KBM-7 (cell line): ENCODE results near the gene VPS50.
A peak's percentile ranks its signal among the peaks of the same experiment; 100 is the strongest.

Source experiments
- DNase-seq: peaks from one replicate; pipeline ENCODE4 v3.0.0-alpha.2; 2015
- in situ Hi-C: fragments of 300-500 bp; cut with MboI; formaldehyde crosslinking; loops from 2 replicates; pipeline ENCODE4 v1.14.3; 2020; ENCODE audit warnings: low sequenced_read_pairs, low pct_unique_long_range_greater_than_20kb, mixed read lengths

VPS50 gene

GRCh38 chr7:93231799-93232672, at the start of gene VPS50:
TSS of gene VPS50 (plus strand) at chr7:93232366. CDS start at chr7:93232468, 102 bp downstream.
- peak; percentile 97 for DNase-seq
- in situ Hi-C loops = no loop called here

GRCh38 chr7:93185303-93186027, 46.7 kb upstream of the VPS50 start:
- in situ Hi-C loops = no loop called here

GRCh38 chr7:93188870-93189634, 43.1 kb upstream of the VPS50 start:
- no peak for DNase-seq
- in situ Hi-C loops = no loop called here

More at GRCh38 chr7:93185303-93186027, 46.7 kb upstream of the VPS50 start:
- no peak for DNase-seq

- in situ Hi-C loops = no loop called here
Measured at GRCh38 chr7:93194386-93194785, 37.8 kb upstream of the VPS50 start.

GRCh38 chr7:93196336-93196735, 35.8 kb upstream of the VPS50 start:
- in situ Hi-C loops = no loop called here
- DNase-seq = peak; percentile 61

More at GRCh38 chr7:93194386-93194785, 37.8 kb upstream of the VPS50 start:
- no peak for DNase-seq

GRCh38 chr7:93198472-93198871, 33.7 kb upstream of the VPS50 start:
- no peak for DNase-seq
- in situ Hi-C loops = no loop called here

GRCh38 chr7:93202594-93203250, 29.4 kb upstream of the VPS50 start:
- no peak for DNase-seq
- in situ Hi-C loops = no loop called here

- in situ Hi-C loops = no loop called here
- no peak for DNase-seq
Measured at GRCh38 chr7:93203496-93203895, 28.7 kb upstream of the VPS50 start.

GRCh38 chr7:93205046-93205445, 27.1 kb upstream of the VPS50 start:
- in situ Hi-C loops = no loop called here
- no peak for DNase-seq

- in situ Hi-C loops = no loop called here
- DNase-seq = no peak
Measured at GRCh38 chr7:93211228-93211818, 20.8 kb upstream of the VPS50 start.

GRCh38 chr7:93212881-93213280, 19.3 kb upstream of the VPS50 start:
- no peak for DNase-seq

GRCh38 chr7:93218997-93219827, 13.0 kb upstream of the VPS50 start:
- in situ Hi-C loops = no loop called here
- peak; percentile 26 for DNase-seq

More at GRCh38 chr7:93212881-93213280, 19.3 kb upstream of the VPS50 start:
- in situ Hi-C loops = no loop called here

GRCh38 chr7:93219868-93220267, 12.3 kb upstream of the VPS50 start:
- no peak for DNase-seq
- in situ Hi-C loops = no loop called here

- DNase-seq = no peak
Measured at GRCh38 chr7:93226310-93226709, 5.9 kb upstream of the VPS50 start, which contains the start of gene HEPACAM2. TSS of gene HEPACAM2 (minus strand) at chr7:93226469.

GRCh38 chr7:93228302-93228701, 3.9 kb upstream of the VPS50 start:
- in situ Hi-C loops = no loop called here
- DNase-seq = peak; percentile 68

More at GRCh38 chr7:93226310-93226709, 5.9 kb upstream of the VPS50 start, which contains the start of gene HEPACAM2:
- in situ Hi-C loops = no loop called here

- peak; percentile 8 for DNase-seq
- in situ Hi-C loops = no loop called here
Measured at GRCh38 chr7:93231259-93231658, 907 bp upstream of the VPS50 start.

GRCh38 chr7:93232673-93233018, 480 bp downstream of the VPS50 start:
- no peak for DNase-seq
- in situ Hi-C loops = no loop called here

GRCh38 chr7:93235541-93235940, 3.4 kb downstream of the VPS50 start:
- in situ Hi-C loops = no loop called here
- no peak for DNase-seq
